Lower lobe of right lung (tissue), 2 donors: Measurements from ENCODE around the gene THRA. TPM values are rescaled to one million over a fixed set of nuclear protein-coding genes. Genes with fewer than 3 reads are reported as not detected.

Experiments used
- ATAC-seq, 2 donors: fragments of 200-7000 bp; cut with Tn5 transposase; one replicate each; pipeline ENCODE4 v1.9.1; 2020 to 2022; ENCODE audit warnings: mild to moderate bottlenecking in 2 of 2, moderate library complexity in 2 of 2
- DNase-seq: peaks from one replicate; pipeline ENCODE4 v3.0.0-alpha.2; 2020
- H3K27ac ChIP-seq: fragments of 200-600 bp; one replicate; pipeline ENCODE4 v1.8.0; 2022
- H3K27me3 ChIP-seq: fragments of 200-600 bp; one replicate; pipeline ENCODE4 v1.8.0; 2022; ENCODE audit warnings: low read depth
- H3K36me3 ChIP-seq: fragments of 200-600 bp; one replicate; pipeline ENCODE4 v1.8.0; 2022; ENCODE audit warnings: mild to moderate bottlenecking
- H3K4me1 ChIP-seq: fragments of 200-600 bp; one replicate; pipeline ENCODE4 v1.8.0; 2022
- H3K4me3 ChIP-seq: fragments of 200-600 bp; one replicate; pipeline ENCODE4 v1.8.0; 2022; ENCODE audit warnings: mild to moderate bottlenecking
- H3K9me3 ChIP-seq: fragments of 200-600 bp; one replicate; pipeline ENCODE4 v1.8.0; 2022
- intact Hi-C: fragments of 100-400 bp; cut with DNase I; formaldehyde crosslinking; loops from one replicate; pipeline ENCODE4 v1.11.0; 2022
- total RNA-seq: library from RNA; stranded (reverse); fragmentation: NEBNext Ultra II Directional; extraction: Animal tissue kit (Norgen Biotek cat#: 25700); gene quantifications from one replicate; pipeline ENCODE4 v1.2.1, GENCODE V29; 2021
- TF ChIP-seq, protein P1 (sequence below): fragments of 200-600 bp; IDR thresholded peaks from one replicate; pipeline ENCODE4 v1.8.0; 2022; ENCODE audit warnings: antibody characterized with exemption, mild to moderate bottlenecking
- donor health status: DM: no; HTN: yes; CAD: no; lungs with severe emphysema.

The THRA gene
- total RNA-seq, 1 donor from 2014 or later: 50.1 TPM

DNA sequence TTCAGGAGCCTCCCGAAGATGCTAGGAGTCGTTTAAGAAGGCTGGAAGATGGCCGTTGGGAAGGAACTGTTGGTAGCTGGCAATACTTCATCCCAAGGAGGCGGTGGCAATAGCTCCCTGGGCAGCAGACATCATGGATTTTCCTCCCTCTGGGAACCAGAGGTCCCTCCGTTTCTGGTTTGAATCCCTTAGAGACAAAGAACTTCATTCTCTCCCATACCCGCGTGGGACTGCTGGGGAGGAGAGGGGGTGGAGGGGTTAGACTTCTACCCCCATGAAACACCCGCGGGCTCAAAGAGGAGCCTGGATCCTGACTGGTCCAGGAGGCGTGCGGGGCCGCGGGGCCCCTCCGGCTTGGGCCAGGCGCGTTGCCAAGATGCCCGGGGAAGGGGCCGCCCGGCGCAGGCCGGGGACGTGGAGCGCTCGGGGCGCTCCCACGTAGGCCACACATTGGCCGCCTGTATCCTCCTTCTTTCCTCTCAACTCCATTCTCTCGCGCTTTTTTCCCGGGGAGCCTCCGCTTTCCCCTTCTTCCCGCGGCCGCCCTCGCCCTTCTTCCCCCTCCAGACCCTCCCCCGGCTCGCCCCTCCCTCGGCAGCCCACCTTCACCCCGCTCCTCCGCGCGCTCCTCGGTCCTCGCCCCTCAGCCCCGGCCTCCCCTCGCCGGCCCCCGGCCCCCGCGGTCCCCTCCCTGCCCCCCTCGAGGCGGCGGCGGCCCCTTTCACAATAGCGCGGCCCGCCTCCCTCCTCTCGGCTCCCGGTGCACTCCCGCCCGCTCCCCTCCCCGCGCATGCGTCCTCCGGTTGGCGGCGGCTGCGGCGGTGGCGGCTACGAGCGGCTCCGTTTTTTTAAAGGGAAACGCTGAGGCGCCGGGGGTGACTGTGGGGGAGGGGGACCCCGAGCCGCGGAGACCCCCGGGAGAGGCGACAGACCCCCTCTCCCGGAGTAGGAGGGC is 58.7 kb downstream of the THRA start, which contains the start of gene MSL1:
TSS of gene MSL1 (plus strand) at position 791 of the 955 bp plus-strand sequence. CDS start 642 bp downstream, outside the sequence.
- ATAC-seq (peak; percentile 93), DNase-seq (peak; percentile 91)
- Histone ChIP-seq H3K27ac (peak within 1 kb of the TSS; percentile 95), H3K36me3 (peaks cover 14% of the 10 kb centered on the region), H3K4me3 (peak within 1 kb of the TSS; percentile 92), H3K4me1 (peaks cover 28% of the 10 kb centered on the region), H3K9me3 (no peaks in the 10 kb centered on the region), H3K27me3 (no peaks in the 10 kb centered on the region)
- intact Hi-C loops: no loop called here
- TF ChIP-seq, protein P1, sequence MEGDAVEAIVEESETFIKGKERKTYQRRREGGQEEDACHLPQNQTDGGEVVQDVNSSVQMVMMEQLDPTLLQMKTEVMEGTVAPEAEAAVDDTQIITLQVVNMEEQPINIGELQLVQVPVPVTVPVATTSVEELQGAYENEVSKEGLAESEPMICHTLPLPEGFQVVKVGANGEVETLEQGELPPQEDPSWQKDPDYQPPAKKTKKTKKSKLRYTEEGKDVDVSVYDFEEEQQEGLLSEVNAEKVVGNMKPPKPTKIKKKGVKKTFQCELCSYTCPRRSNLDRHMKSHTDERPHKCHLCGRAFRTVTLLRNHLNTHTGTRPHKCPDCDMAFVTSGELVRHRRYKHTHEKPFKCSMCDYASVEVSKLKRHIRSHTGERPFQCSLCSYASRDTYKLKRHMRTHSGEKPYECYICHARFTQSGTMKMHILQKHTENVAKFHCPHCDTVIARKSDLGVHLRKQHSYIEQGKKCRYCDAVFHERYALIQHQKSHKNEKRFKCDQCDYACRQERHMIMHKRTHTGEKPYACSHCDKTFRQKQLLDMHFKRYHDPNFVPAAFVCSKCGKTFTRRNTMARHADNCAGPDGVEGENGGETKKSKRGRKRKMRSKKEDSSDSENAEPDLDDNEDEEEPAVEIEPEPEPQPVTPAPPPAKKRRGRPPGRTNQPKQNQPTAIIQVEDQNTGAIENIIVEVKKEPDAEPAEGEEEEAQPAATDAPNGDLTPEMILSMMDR: no peak

DNA sequence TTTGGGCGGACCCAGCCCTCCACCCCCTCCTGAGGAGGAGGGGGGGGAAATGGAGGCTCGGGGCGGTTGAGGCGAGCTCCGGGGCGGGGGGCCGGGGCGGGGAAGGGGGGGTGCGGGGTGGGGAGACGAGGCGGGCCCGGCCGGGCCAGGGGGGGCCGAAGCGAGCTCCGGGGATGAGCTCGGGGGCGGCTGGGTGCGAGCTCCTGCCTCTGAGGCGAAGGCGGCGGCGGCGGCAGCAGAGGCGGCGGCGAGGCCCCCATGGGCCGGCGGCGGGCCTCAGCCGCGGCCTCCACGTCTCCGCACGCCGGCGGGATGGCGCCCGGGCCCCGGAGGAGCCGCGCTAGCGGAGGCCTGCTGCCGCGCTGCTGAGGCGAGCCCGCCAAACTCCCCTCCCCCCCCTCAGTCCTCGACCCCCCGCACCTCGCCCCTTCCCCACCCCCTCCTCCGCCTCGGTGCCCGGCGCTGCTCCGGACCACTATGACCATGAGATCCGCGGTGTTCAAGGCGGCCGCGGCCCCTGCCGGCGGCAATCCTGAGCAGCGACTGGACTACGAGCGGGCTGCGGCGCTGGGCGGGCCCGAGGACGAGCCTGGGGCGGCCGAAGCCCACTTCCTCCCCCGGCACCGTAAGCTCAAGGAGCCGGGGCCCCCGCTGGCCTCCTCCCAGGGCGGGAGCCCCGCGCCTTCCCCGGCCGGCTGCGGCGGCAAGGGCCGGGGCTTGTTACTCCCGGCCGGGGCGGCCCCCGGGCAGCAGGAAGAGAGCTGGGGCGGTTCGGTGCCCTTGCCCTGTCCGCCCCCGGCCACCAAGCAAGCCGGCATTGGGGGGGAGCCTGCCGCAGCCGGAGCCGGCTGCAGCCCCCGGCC is 59.6 kb downstream of the THRA start:
- no peaks in the 10 kb centered on the region for H3K27me3 ChIP-seq
- H3K27ac ChIP-seq: peak overlapping the region; percentile 95
- H3K4me1 ChIP-seq: peaks cover 28% of the 10 kb centered on the region
- H3K9me3 ChIP-seq: no peaks in the 10 kb centered on the region
- intact Hi-C loops: no loop called here
- DNase-seq (peak; percentile 78), ATAC-seq (peak; percentile 66 to 70)
- H3K36me3 ChIP-seq: peaks cover 23% of the 10 kb centered on the region
- H3K4me3 ChIP-seq: peak overlapping the region; percentile 92
- TF ChIP-seq, protein P1: peak; percentile 6

- intact Hi-C loops: no loop called here
- Histone ChIP-seq H3K27ac (peak overlapping the region; percentile 95), H3K36me3 (peaks cover 32% of the 10 kb centered on the region), H3K4me1 (peaks cover 28% of the 10 kb centered on the region), H3K9me3 (no peaks in the 10 kb centered on the region), H3K4me3 (peak overlapping the region; percentile 92), H3K27me3 (no peaks in the 10 kb centered on the region)
- ATAC-seq (peak; percentile 32 to 37), DNase-seq (peak; percentile 61)
- TF ChIP-seq, protein P1: peak; percentile 2
Measured at GRCh38 chr17:40122999-40123810, 60.4 kb downstream of the THRA start.

DNA sequence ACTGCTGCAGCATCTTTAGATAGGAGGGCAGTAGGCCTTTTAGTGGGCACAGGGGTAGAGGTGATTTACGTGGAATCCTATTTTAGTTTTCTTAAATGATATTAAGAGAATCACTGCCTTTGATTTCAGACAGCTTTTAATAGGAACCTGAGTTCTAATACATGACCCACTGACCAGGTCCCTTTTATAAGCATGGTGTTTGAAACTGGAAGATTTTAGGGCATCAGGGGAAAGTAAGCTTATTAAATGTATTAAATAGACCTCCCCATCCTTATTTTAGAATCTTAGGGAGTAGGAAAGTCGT is 61.0 kb downstream of the THRA start:
- H3K27me3 ChIP-seq: no peaks in the 10 kb centered on the region
- H3K27ac ChIP-seq: peak overlapping the region; percentile 95
- H3K4me3 ChIP-seq: peak overlapping the region; percentile 92
- intact Hi-C loops: no loop called here
- peaks cover 28% of the 10 kb centered on the region for H3K4me1 ChIP-seq
- TF ChIP-seq, protein P1: no peak
- H3K9me3 ChIP-seq: no peaks in the 10 kb centered on the region
- peaks cover 37% of the 10 kb centered on the region for H3K36me3 ChIP-seq
- ATAC-seq (no peak), DNase-seq (no peak)
